Measurements from ENCODE around the gene ETV7.

DNA sequence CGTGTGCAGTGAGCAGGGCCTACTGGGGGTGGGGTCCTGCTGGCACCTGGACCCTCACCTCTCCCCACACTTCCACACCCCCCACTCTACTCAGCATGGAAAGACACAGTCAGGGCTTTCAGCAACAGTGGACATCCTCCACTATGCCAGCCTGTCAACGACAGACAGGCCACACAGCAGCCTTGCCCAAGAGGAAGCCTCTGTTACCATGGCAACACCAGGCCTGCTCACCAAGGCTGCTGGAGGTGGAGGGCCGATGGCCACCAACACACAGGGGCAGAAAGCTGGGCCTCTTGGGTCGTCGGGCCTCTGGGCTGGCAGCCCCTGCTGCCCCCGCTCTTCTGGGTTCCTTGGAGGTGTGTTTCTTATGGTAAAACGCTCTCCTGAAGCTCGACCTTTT lies 64.4 kb downstream of the ETV7 start:
- TF ChIP-seq ARNT (IDR thresholded peaks at IDR 0.05) (no peak), SP1 (IDR thresholded peaks at IDR 0.05) (no peak), ELF4 (IDR thresholded peaks at IDR 0.05) (no peak), FOXK2 (IDR thresholded peaks at IDR 0.05) (no peak), PKNOX1 (IDR thresholded peaks at IDR 0.05) (no peak), NFRKB (IDR thresholded peaks at IDR 0.05) (no peak), TARDBP (IDR thresholded peaks at IDR 0.05) (no peak), BHLHE40 (IDR thresholded peaks at IDR 0.05; ENCODE audit: borderline replicate concordance) (no peak), FOXM1 (IDR thresholded peaks at IDR 0.05; ENCODE audit: borderline replicate concordance) (no peak), HDGF (IDR thresholded peaks at IDR 0.05; ENCODE audit: borderline replicate concordance) (no peak), CTBP1 (IDR thresholded peaks at IDR 0.05; ENCODE audit: borderline replicate concordance) (no peak), SUZ12 (IDR thresholded peaks at IDR 0.05) (no peak), ZNF384 (IDR thresholded peaks at IDR 0.05) (no peak)

All from HEK293T (cell line).